ENCODE results near the gene CREB5.

DNA sequence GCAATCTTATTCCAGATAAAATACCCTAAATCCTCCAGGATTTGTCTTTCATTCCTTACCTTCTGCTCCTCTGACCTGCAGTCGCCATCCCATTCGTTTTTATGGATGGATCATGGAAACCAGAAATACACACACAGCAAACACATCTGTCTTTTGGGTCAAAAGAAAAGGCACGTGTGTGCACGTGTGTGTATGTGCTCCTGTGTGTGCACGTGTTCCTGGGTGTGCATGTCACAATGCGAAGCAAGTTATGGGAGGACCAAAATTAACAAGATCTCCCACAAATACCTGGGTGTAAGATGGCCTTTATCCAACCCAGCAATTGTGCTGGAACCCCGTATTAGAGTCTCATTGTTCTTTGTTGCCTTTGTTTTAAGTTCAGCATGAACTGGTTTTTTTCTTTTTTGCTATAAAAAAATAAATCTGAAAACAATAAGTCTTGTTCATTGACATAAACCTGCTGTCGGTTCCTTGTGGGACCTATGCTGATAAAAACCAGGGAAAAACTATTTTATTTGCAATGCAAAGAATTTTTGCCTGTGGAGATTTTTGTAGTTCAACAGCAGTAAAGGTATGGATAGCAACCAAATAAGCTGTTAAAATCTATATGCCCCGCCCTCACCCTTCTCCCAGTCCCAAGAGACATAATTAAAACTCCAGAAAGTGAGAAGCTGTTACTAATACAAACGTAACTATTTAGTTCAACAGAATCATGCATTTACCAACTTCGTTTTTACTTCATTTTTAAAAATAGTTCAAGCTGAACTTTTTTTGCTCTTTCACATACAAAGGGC lies 229.6 kb downstream of the CREB5 start:
- TF ChIP-seq, protein P1, sequence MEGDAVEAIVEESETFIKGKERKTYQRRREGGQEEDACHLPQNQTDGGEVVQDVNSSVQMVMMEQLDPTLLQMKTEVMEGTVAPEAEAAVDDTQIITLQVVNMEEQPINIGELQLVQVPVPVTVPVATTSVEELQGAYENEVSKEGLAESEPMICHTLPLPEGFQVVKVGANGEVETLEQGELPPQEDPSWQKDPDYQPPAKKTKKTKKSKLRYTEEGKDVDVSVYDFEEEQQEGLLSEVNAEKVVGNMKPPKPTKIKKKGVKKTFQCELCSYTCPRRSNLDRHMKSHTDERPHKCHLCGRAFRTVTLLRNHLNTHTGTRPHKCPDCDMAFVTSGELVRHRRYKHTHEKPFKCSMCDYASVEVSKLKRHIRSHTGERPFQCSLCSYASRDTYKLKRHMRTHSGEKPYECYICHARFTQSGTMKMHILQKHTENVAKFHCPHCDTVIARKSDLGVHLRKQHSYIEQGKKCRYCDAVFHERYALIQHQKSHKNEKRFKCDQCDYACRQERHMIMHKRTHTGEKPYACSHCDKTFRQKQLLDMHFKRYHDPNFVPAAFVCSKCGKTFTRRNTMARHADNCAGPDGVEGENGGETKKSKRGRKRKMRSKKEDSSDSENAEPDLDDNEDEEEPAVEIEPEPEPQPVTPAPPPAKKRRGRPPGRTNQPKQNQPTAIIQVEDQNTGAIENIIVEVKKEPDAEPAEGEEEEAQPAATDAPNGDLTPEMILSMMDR (IDR thresholded peaks at IDR 0.05; ENCODE audit: control extremely low read depth in 1 of 3, insufficient read depth in 1 of 3, low read depth in 1 of 3, low read length in 3 of 3) = no peak
- TF ChIP-seq, protein P2, sequence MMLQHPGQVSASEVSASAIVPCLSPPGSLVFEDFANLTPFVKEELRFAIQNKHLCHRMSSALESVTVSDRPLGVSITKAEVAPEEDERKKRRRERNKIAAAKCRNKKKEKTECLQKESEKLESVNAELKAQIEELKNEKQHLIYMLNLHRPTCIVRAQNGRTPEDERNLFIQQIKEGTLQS (IDR thresholded peaks at IDR 0.05; ENCODE audit: insufficient read depth, low read depth, low read length) = no peak
- no peak for TF ChIP-seq NRF1 (IDR thresholded peaks at IDR 0.05; ENCODE audit: low read depth, low read length)
